C4-2B (cell line): ENCODE results near the gene ATP8B3.

Experiments used
- CTCF ChIP-seq: fragments of 450-650 bp; conservative IDR thresholded peaks from 2 replicates; pipeline ENCODE4 v1.5.1; 2017; ENCODE audit warnings: mild to moderate bottlenecking
- ZFX ChIP-seq: fragments of 450-650 bp; IDR thresholded peaks from 2 replicates; pipeline ENCODE4 v1.6.1; 2017

GRCh38 chr19:1748115-1748872, 63.8 kb downstream of the ATP8B3 start:
- no peak for TF ChIP-seq CTCF
- TF ChIP-seq ZFX, result no peak
